ENCODE measurements around the gene SYT12. TPM values are rescaled to one million over a fixed set of nuclear protein-coding genes. Genes with fewer than 3 reads are reported as not detected.

The SYT12 gene
- total and polyA plus RNA-seq, 2 of the 13 experiments (the other 11 are each of a cell fraction or from before 2014, with no cell fraction given): 0.01 to 0.02 TPM

- no peak for TF ChIP-seq ZNF570 (CRISPR knock-in tag; IDR thresholded peaks at IDR 0.05; ENCODE audit: borderline replicate concordance)
- TF ChIP-seq ZBTB3 (CRISPR knock-in tag; IDR thresholded peaks at IDR 0.05; ENCODE audit: borderline replicate concordance, low read depth): no peak
- peak; percentile 57; the same call in 1 of the 2 replicates for TF ChIP-seq MXD4 (CRISPR knock-in tag; IDR thresholded peaks at IDR 0.05)
- peak; percentile 96 for TF ChIP-seq SIX1 (CRISPR knock-in tag; IDR thresholded peaks at IDR 0.05; ENCODE audit: borderline replicate concordance)
- peak; percentile 81 for TF ChIP-seq NCOA2 (CRISPR knock-in tag; IDR thresholded peaks at IDR 0.05)
- no peak for TF ChIP-seq NFKB2 (CRISPR knock-in tag; IDR thresholded peaks at IDR 0.05; ENCODE audit: borderline replicate concordance)
- TF ChIP-seq ZNF280B (CRISPR knock-in tag; IDR thresholded peaks at IDR 0.05; ENCODE audit: borderline replicate concordance): no peak
- peak; percentile 50; the same call in 1 of the 2 replicates for TF ChIP-seq KLF11 (CRISPR knock-in tag; IDR thresholded peaks at IDR 0.05)
- TF ChIP-seq ZZZ3 (CRISPR knock-in tag; IDR thresholded peaks at IDR 0.05; ENCODE audit: borderline replicate concordance): no peak
- TF ChIP-seq FOXM1 (CRISPR knock-in tag; IDR thresholded peaks at IDR 0.05): no peak
- no peak for TF ChIP-seq RBFOX2 (IDR thresholded peaks at IDR 0.05; ENCODE audit: low read depth, low read length)
- TF ChIP-seq ZNF646 (CRISPR knock-in tag; IDR thresholded peaks at IDR 0.05): no peak
- TF ChIP-seq CEBPB (IDR thresholded peaks at IDR 0.05; ENCODE audit: borderline replicate concordance, low read depth, low read length): peak; percentile 79
- no peak for TF ChIP-seq ZMYM4 (CRISPR knock-in tag; IDR thresholded peaks at IDR 0.05)
- TF ChIP-seq ZFX (CRISPR knock-in tag; IDR thresholded peaks at IDR 0.05; ENCODE audit: low read depth): no peak
- TF ChIP-seq ZNF775 (CRISPR knock-in tag; IDR thresholded peaks at IDR 0.05; ENCODE audit: borderline replicate concordance): no peak
- TF ChIP-seq PAX8 (CRISPR knock-in tag; IDR thresholded peaks at IDR 0.05; ENCODE audit: borderline replicate concordance): no peak
- TF ChIP-seq HOXD1 (CRISPR knock-in tag; IDR thresholded peaks at IDR 0.05): no peak; the same call in 1 of the 2 replicates
- no peak for TF ChIP-seq ZNF274 (CRISPR knock-in tag; IDR thresholded peaks at IDR 0.05)
- no peak for TF ChIP-seq ZNF749 (CRISPR knock-in tag; IDR thresholded peaks at IDR 0.05; ENCODE audit: borderline replicate concordance)
- no peak for TF ChIP-seq ZNF460 (CRISPR knock-in tag; IDR thresholded peaks at IDR 0.05; ENCODE audit: borderline replicate concordance)
- peak; percentile 15; the same call in 1 of the 2 replicates for TF ChIP-seq YEATS2 (CRISPR knock-in tag; IDR thresholded peaks at IDR 0.05; ENCODE audit: borderline replicate concordance)
- TF ChIP-seq SMAD9 (CRISPR knock-in tag; IDR thresholded peaks at IDR 0.05): no peak
Measured at GRCh38 chr11:67054836-67055523, 32.0 kb downstream of the SYT12 start (continued).

All from HepG2 (cell line).